ENCODE results near the gene GNA12. TPM values are rescaled to one million over a fixed set of nuclear protein-coding genes. Genes with fewer than 3 reads are reported as not detected.

The GNA12 gene
- total RNA-seq, 1 donor from 2014 or later = 54.6 TPM

DNA sequence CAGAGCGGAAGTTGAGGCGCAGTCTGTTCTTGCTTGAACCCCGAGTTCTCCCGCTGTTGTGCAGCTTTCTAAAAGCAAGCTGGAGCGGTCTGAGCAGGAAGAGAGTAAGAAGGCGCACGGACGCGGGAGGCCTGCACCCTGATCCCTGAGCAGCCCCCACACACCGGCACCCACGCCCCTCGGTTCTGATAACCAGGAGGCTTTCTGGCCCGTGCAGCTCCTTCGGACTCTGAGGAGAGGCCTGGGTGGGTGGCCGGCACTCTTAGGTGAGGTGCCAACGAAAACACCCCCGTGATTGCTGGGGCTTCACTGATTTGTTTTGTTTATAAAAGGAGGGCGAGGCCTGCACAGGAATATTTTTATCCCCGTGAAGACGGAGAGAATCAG is 127.2 kb downstream of the GNA12 start:
- Mint-ChIP-seq H3K27me3 (no peaks in the 10 kb centered on the region), H3K4me3 (no peak overlapping the region), H3K4me1 (peaks cover 69% of the 10 kb centered on the region), H3K9me3 (no peaks in the 10 kb centered on the region), H3K27ac (peak overlapping the region; percentile 12), H3K36me3 (ENCODE audit: low read depth) (peaks cover 26% of the 10 kb centered on the region)
- DNase-seq (no peak), ATAC-seq (ENCODE audit: low read depth) (no peak)
- intact Hi-C loops (cut with micrococcal nuclease) = loop anchor here (2.0 to 5.0 kb wide), 3 partner anchors 18 to 325 kb away; partner anchors contain the start of genes CARD11 and GNA12
- ChIA-PET CTCF (no interaction called here), POLR2A (interaction anchor here (2.6 kb wide), 1 partner anchor 18 kb away, joined by 7 read pairs; no protein-coding TSS in a partner anchor)
- TF ChIP-seq, protein P1, sequence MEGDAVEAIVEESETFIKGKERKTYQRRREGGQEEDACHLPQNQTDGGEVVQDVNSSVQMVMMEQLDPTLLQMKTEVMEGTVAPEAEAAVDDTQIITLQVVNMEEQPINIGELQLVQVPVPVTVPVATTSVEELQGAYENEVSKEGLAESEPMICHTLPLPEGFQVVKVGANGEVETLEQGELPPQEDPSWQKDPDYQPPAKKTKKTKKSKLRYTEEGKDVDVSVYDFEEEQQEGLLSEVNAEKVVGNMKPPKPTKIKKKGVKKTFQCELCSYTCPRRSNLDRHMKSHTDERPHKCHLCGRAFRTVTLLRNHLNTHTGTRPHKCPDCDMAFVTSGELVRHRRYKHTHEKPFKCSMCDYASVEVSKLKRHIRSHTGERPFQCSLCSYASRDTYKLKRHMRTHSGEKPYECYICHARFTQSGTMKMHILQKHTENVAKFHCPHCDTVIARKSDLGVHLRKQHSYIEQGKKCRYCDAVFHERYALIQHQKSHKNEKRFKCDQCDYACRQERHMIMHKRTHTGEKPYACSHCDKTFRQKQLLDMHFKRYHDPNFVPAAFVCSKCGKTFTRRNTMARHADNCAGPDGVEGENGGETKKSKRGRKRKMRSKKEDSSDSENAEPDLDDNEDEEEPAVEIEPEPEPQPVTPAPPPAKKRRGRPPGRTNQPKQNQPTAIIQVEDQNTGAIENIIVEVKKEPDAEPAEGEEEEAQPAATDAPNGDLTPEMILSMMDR (IDR thresholded peaks at IDR 0.05) = no peak

DNA sequence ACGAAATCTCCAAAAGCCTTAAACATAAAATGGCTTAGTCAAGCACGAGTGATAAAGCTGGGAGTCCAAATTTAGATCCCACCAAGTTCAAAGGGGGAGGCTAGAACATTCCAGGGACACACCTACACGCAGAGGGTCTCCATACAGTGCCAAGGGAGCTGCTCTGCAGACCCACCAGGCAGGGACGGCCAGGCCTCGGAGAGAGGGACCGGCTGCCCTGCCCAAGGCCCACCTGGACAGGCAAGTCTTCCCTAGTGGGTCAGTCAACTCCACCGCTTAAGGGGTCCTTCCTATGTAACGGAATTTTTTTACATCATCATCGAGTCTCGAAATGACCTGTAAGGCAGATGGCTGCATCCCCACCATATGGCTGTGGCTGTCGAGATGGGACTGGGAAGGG is 127.6 kb downstream of the GNA12 start:
- TF ChIP-seq, protein P1 (IDR thresholded peaks at IDR 0.05) = no peak
- peaks cover 69% of the 10 kb centered on the region for H3K4me1 Mint-ChIP-seq
- H3K36me3 Mint-ChIP-seq (ENCODE audit: low read depth) = peaks cover 26% of the 10 kb centered on the region
- ChIA-PET POLR2A (interaction anchor here (0.5 to 1.3 kb wide), 3 partner anchors 148 to 1860 kb away, joined by 3 to 5 read pairs (median 3); no protein-coding TSS in a partner anchor), CTCF (interaction anchor here (0.9 to 1.4 kb wide), 2 partner anchors 18 to 20 kb away, joined by 4 to 6 read pairs; no protein-coding TSS in a partner anchor)
- no peaks in the 10 kb centered on the region for H3K27me3 Mint-ChIP-seq
- no peak overlapping the region for H3K4me3 Mint-ChIP-seq
- H3K27ac Mint-ChIP-seq = peak overlapping the region; percentile 12
- no peaks in the 10 kb centered on the region for H3K9me3 Mint-ChIP-seq
- DNase-seq = no peak
- ATAC-seq (ENCODE audit: low read depth) = no peak
- intact Hi-C loops (cut with micrococcal nuclease) = loop anchor here (2.0 to 5.0 kb wide), 3 partner anchors 18 to 326 kb away; partner anchors contain the start of genes CARD11 and GNA12

DNA sequence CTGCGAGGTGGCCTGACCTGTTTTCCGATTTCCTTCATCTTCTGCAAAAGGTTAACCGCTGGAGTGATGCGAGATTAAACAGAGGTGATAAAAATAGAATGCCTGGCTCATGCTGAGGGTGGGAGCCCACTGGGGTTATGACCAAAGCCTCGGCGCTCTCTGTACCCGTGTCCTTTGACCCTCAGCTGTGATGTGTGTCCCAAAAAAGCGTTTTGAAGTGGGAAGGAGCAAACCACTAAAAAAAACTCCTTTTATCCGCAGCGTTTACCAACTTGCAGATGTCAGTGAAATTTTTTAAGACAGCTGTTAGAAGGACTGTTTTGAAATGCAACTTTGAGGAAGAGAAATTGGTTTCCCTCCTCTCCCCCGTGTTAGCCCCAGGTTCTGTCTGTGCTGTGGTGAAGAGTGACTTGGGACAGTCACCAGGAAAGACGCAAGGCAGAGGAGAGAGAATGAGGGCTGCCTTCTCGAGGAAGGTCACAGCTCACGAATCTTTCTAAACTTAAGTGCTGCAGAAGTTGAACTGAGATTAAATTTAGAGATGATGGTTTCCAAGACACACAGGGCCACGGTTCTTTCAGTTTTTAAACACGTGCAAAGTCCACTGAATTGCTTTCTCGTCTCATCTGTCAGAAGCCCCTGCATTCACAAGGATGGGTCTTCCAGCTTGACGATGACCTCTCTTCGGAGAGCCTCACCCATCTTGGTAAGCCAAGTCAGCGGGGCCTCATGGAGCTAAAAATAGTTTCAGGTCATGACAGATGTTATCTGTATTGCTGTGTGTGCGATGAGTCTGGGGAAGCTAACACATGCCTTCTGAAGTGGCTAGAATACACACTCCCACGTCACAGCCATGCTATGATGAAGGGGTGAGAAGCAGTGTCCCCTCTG is 128.5 kb downstream of the GNA12 start:
- Mint-ChIP-seq H3K4me3 (peak overlapping the region; percentile 64), H3K27ac (peak overlapping the region; percentile 87), H3K4me1 (peaks cover 71% of the 10 kb centered on the region), H3K9me3 (no peaks in the 10 kb centered on the region), H3K27me3 (no peaks in the 10 kb centered on the region), H3K36me3 (ENCODE audit: low read depth) (peaks cover 24% of the 10 kb centered on the region)
- intact Hi-C loops (cut with micrococcal nuclease) = loop anchor here (2.0 to 5.0 kb wide), 3 partner anchors 17 to 327 kb away; partner anchors contain the start of genes CARD11 and GNA12
- no peak for DNase-seq
- ATAC-seq (ENCODE audit: low read depth) = peak; percentile 11
- ChIA-PET POLR2A (interaction anchor here (0.5 to 1.3 kb wide), 4 partner anchors 42 to 1861 kb away, joined by 3 to 5 read pairs (median 4); no protein-coding TSS in a partner anchor), CTCF (interaction anchor here (0.9 to 1.4 kb wide), 4 partner anchors 17 to 45 kb away, joined by 3 to 6 read pairs (median 4); no protein-coding TSS in a partner anchor)
- TF ChIP-seq, protein P1 (IDR thresholded peaks at IDR 0.05) = no peak

DNA sequence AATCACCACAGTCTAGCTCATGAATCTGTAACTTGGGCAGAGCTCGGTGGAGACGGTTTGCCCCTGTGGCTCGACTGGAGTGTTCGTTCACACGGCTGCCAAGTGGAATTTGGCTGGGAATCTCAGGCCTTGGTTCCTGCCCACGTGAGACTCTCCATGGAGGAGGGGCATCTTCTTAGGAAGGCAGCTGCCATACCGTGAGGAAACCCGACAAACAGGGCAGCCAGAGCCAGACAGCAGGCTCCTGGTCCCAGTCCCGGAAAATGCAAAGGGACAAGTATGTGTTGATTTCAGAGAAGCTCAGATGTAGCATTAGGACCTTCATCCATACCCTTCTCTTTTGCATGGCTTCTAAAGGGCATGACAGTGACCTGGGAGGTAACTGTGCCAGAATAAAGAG is 129.5 kb downstream of the GNA12 start:
- CTCF ChIA-PET = interaction anchor here (1.0 kb wide), 2 partner anchors 43 kb away, joined by 3 to 5 read pairs; no protein-coding TSS in a partner anchor
- peaks cover 75% of the 10 kb centered on the region for H3K4me1 Mint-ChIP-seq
- no peak for DNase-seq
- TF ChIP-seq, protein P1 (IDR thresholded peaks at IDR 0.05) = no peak
- H3K4me3 Mint-ChIP-seq = no peak overlapping the region
- intact Hi-C loops (cut with micrococcal nuclease) = loop anchor here (5.0 kb wide), 2 partner anchors 128 to 328 kb away; partner anchors contain the start of genes CARD11 and GNA12
- H3K27me3 Mint-ChIP-seq = no peaks in the 10 kb centered on the region
- H3K36me3 Mint-ChIP-seq (ENCODE audit: low read depth) = peaks cover 25% of the 10 kb centered on the region
- H3K27ac Mint-ChIP-seq = peak overlapping the region; percentile 87
- no peaks in the 10 kb centered on the region for H3K9me3 Mint-ChIP-seq
- no peak for ATAC-seq (ENCODE audit: low read depth)
- POLR2A ChIA-PET = interaction anchor here (0.8 kb wide), 1 partner anchor 83 kb away, joined by 3 read pairs; the partner anchor contains the start of gene TTYH3

Measured in activated B cell treated with CpG ODN at 0.5 μM for 24 hours (primary cell).